HG03354 (cell line): ENCODE results near the gene TTC17.
"Not testable (repeated sequence)": the region's sequence is repeated elsewhere in the genome, so short reads cannot be mapped to it uniquely, and the experiment has no call there.

Source experiments
- ATAC-seq: cut with Tn5 transposase; IDR thresholded peaks from one replicate; pipeline ENCODE4 v1.9.1; 2021; ENCODE audit warnings: mild to moderate bottlenecking; ENCODE audit not compliant: unreplicated experiment, poor library complexity, severe bottlenecking

TTC17 gene

GRCh38 chr11:43358801-43359421, at the start of gene TTC17:
Gene TTC17 (plus strand): TSS chr11:43358920. CDS start chr11:43358955, 35 bp downstream.
- peak; percentile 95 for ATAC-seq

- peak; percentile 97 for ATAC-seq
Measured at GRCh38 chr11:43311791-43312607, 46.7 kb upstream of the TTC17 start, which contains the start of gene API5. Gene API5 (plus strand): TSS chr11:43311996. CDS start chr11:43312128, 132 bp downstream.

GRCh38 chr11:43315966-43316365, 42.8 kb upstream of the TTC17 start:
- ATAC-seq, result no peak

- no peak for ATAC-seq
Measured at GRCh38 chr11:43316451-43316850, 42.3 kb upstream of the TTC17 start.

GRCh38 chr11:43327987-43328386, 30.7 kb upstream of the TTC17 start:
- no peak for ATAC-seq

GRCh38 chr11:43328482-43328881, 30.2 kb upstream of the TTC17 start:
- no peak for ATAC-seq

- ATAC-seq, result no peak
Measured at GRCh38 chr11:43341159-43341558, 17.6 kb upstream of the TTC17 start.

- not testable (repeated sequence) for ATAC-seq
Measured at GRCh38 chr11:43351426-43351825, 7.3 kb upstream of the TTC17 start.

GRCh38 chr11:43354311-43354710, 4.4 kb upstream of the TTC17 start:
- no peak for ATAC-seq

GRCh38 chr11:43356336-43356735, 2.4 kb upstream of the TTC17 start:
- ATAC-seq, result no peak

- ATAC-seq, result no peak
Measured at GRCh38 chr11:43358279-43358800, 380 bp upstream of the TTC17 start.

- ATAC-seq, result peak; percentile 65
Measured at GRCh38 chr11:43359422-43359818, 700 bp downstream of the TTC17 start.

- no peak for ATAC-seq
Measured at GRCh38 chr11:43360361-43361032, 1.8 kb downstream of the TTC17 start.

GRCh38 chr11:43366677-43367076, 8.0 kb downstream of the TTC17 start:
- ATAC-seq, result no peak

GRCh38 chr11:43367382-43368178, 8.9 kb downstream of the TTC17 start:
- no peak for ATAC-seq

GRCh38 chr11:43376065-43376464, 17.3 kb downstream of the TTC17 start:
- no peak for ATAC-seq

GRCh38 chr11:43376594-43376993, 17.9 kb downstream of the TTC17 start:
- ATAC-seq, result no peak

GRCh38 chr11:43377389-43377788, 18.7 kb downstream of the TTC17 start:
- no peak for ATAC-seq

- ATAC-seq, result no peak
Measured at GRCh38 chr11:43378897-43379296, 20.2 kb downstream of the TTC17 start.

- no peak for ATAC-seq
Measured at GRCh38 chr11:43381802-43382201, 23.1 kb downstream of the TTC17 start.
